SU-DHL-6 (cell line): Measurements from ENCODE around the gene CTRL.

Experiments used
- H2AFZ ChIP-seq: fragments of 200-600 bp; sonication (generic); 2 replicates; pipeline ENCODE4 v1.6.1; 2014; ENCODE audit warnings: low read depth, mild to moderate bottlenecking, moderate library complexity, mixed read lengths, antibody characterized with exemption, low read length; ENCODE audit not compliant: severe bottlenecking
- H3F3A ChIP-seq: fragments of 200-600 bp; shearing (Covaris generic); 2 replicates; pipeline ENCODE4 v1.6.0; 2016; ENCODE audit warnings: antibody characterized with exemption, mild to moderate bottlenecking; ENCODE audit not compliant: insufficient read depth
- H3K27ac ChIP-seq: fragments of 200-600 bp; sonication (generic); 2 replicates; pipeline ENCODE4 v1.5.1; 2016; ENCODE audit warnings: low read depth, mild to moderate bottlenecking, low read length, moderate library complexity, mixed read lengths
- H3K27me3 ChIP-seq: fragments of 200-600 bp; sonication (generic), shearing (Covaris generic); 2 replicates; pipeline ENCODE4 v1.6.0; 2014; ENCODE audit warnings: mild to moderate bottlenecking, low read length
- H3K36me3 ChIP-seq: fragments of 200-600 bp; sonication (generic); 2 replicates; pipeline ENCODE4 v1.6.1; 2014; ENCODE audit warnings: mild to moderate bottlenecking, low read length, mixed read lengths
- H3K4me2 ChIP-seq: fragments of 300-600, 200-600 bp; shearing (Covaris generic), sonication (generic); 2 replicates; pipeline ENCODE4 v1.6.0; 2014; ENCODE audit warnings: low read length, low read depth, mild to moderate bottlenecking; ENCODE audit not compliant: poor library complexity, severe bottlenecking
- H3K4me3 ChIP-seq: fragments of 200-600 bp; sonication (generic); 2 replicates; pipeline ENCODE4 v1.5.1; 2014; ENCODE audit warnings: antibody characterized with exemption, low read length, mild to moderate bottlenecking, mixed read lengths; ENCODE audit not compliant: insufficient read depth, poor library complexity, severe bottlenecking
- H3K79me2 ChIP-seq: fragments of 200-600 bp; sonication (generic); 2 replicates; pipeline ENCODE4 v1.6.1; 2014; ENCODE audit warnings: mild to moderate bottlenecking, low read length, moderate library complexity; ENCODE audit not compliant: insufficient read depth
- H3K9ac ChIP-seq: fragments of 200-600 bp; sonication (generic); 2 replicates; pipeline ENCODE4 v1.7.0; 2014; ENCODE audit warnings: mild to moderate bottlenecking, low read length
- H3K9me2 ChIP-seq: fragments of 200-600 bp; sonication (generic); replicated peaks from 2 replicates; pipeline ENCODE4 v1.6.1; 2014; ENCODE audit warnings: low read length; ENCODE audit not compliant: insufficient read depth
- H3K9me3 ChIP-seq: fragments of 200-600 bp; sonication (generic); 2 replicates; pipeline ENCODE4 v1.6.1; 2014; ENCODE audit warnings: low read length, mixed read lengths; ENCODE audit not compliant: insufficient read depth
- H4K20me1 ChIP-seq: fragments of 200-600 bp; sonication (generic); 2 replicates; pipeline ENCODE4 v1.6.1; 2014; ENCODE audit warnings: low read depth, mild to moderate bottlenecking, antibody characterized with exemption, low read length, moderate library complexity, mixed read lengths
- EZH2phosphoT487 ChIP-seq: fragments of 200-600 bp; sonication (generic), shearing (Covaris generic); conservative IDR thresholded peaks from 2 replicates; pipeline ENCODE4 v1.6.1; 2018; ENCODE audit warnings: mild to moderate bottlenecking, antibody characterized with exemption, low read length, moderate library complexity, mixed read lengths
- TF ChIP-seq, protein P1 (sequence below): fragments of 200-600 bp; sonication (generic); IDR thresholded peaks from one replicate; pipeline ENCODE4 v1.5.1; 2017; ENCODE audit warnings: antibody characterized with exemption, mild to moderate bottlenecking, low read length, moderate library complexity; ENCODE audit not compliant: insufficient read depth, poor library complexity, severe bottlenecking

CTRL gene

DNA sequence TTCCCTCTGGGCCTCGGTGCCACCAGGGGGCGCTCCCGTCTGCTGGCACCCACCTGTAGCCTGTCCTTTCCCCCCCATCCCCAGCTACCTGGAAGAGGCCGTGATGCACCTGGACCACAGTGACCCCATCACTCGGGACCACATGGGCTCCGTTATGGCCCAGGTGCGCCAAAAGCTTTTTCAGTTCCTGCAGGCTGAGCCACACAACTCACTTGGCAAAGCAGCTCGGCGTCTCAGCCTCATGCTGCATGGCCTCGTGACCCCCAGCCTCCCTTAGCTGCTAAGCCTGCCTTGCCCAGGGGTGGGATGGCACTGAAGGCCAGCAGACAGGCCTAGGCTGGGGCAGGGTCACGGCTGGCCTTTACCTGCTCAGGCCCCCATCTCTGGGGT lies 47.8 kb downstream of the CTRL start:
- H4K20me1 ChIP-seq: no peaks in the 10 kb centered on the region
- no peak overlapping the region for H3K4me2 ChIP-seq
- no peaks in the 10 kb centered on the region for H3K27me3 ChIP-seq
- no peaks in the 10 kb centered on the region; the same call in 1 of the 2 replicates for H3F3A ChIP-seq
- no peak for TF ChIP-seq EZH2phosphoT487
- TF ChIP-seq, protein P1, sequence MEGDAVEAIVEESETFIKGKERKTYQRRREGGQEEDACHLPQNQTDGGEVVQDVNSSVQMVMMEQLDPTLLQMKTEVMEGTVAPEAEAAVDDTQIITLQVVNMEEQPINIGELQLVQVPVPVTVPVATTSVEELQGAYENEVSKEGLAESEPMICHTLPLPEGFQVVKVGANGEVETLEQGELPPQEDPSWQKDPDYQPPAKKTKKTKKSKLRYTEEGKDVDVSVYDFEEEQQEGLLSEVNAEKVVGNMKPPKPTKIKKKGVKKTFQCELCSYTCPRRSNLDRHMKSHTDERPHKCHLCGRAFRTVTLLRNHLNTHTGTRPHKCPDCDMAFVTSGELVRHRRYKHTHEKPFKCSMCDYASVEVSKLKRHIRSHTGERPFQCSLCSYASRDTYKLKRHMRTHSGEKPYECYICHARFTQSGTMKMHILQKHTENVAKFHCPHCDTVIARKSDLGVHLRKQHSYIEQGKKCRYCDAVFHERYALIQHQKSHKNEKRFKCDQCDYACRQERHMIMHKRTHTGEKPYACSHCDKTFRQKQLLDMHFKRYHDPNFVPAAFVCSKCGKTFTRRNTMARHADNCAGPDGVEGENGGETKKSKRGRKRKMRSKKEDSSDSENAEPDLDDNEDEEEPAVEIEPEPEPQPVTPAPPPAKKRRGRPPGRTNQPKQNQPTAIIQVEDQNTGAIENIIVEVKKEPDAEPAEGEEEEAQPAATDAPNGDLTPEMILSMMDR: peak; percentile 85
- H3K27ac ChIP-seq: no peak overlapping the region
- no peaks in the 10 kb centered on the region for H3K9me3 ChIP-seq
- H2AFZ ChIP-seq: no peak overlapping the region
- H3K4me3 ChIP-seq: no peak overlapping the region
- H3K36me3 ChIP-seq: no peaks in the 10 kb centered on the region
- H3K9me2 ChIP-seq: no peaks in the 10 kb centered on the region
- H3K9ac ChIP-seq: no peak overlapping the region
- H3K79me2 ChIP-seq: no peaks in the 10 kb centered on the region

DNA sequence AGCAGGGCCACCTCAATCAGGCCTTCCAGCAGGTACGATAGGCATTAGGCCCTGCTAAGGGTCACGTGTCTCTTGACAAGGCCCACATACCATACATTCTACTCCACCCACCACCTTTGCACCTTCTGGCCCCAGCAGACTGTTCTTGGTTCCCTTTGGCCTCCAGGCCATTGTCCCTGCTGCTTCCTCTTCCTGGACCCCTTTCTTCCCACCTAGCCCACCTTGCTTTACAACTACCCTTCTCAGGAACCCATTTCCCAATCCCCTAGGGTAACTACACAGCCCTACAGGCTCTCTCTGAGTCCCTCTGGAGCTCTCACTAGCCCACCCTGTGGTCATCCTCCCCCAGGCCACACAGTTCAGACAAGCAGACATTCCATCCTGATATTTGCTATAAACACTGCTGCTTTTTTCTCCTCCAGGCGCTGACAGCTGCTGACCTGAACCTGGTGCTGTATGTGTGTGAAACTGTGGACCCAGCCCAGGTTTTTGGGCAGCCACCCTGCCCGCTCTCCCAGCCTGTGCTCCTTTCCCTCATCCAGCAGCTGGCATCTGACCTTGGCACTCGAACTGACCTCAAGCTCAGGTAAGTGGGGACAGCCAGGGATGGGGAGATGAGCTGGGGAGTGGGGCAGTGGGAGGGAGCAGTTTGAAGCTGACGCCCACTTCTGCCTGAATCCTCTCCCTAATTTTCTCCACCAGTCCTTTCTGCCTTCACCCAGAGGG lies 48.4 kb downstream of the CTRL start:
- Histone ChIP-seq H3K4me3 (no peak overlapping the region), H3K36me3 (no peaks in the 10 kb centered on the region), H3K27ac (no peak overlapping the region), H3K4me2 (no peak overlapping the region), H3K27me3 (no peaks in the 10 kb centered on the region), H3K79me2 (no peaks in the 10 kb centered on the region), H2AFZ (no peak overlapping the region), H3F3A (no peaks in the 10 kb centered on the region), H4K20me1 (no peaks in the 10 kb centered on the region), H3K9ac (no peak overlapping the region), H3K9me3 (no peaks in the 10 kb centered on the region), H3K9me2 (no peaks in the 10 kb centered on the region)
- no peak for TF ChIP-seq EZH2phosphoT487
- TF ChIP-seq, protein P1: no peak

DNA sequence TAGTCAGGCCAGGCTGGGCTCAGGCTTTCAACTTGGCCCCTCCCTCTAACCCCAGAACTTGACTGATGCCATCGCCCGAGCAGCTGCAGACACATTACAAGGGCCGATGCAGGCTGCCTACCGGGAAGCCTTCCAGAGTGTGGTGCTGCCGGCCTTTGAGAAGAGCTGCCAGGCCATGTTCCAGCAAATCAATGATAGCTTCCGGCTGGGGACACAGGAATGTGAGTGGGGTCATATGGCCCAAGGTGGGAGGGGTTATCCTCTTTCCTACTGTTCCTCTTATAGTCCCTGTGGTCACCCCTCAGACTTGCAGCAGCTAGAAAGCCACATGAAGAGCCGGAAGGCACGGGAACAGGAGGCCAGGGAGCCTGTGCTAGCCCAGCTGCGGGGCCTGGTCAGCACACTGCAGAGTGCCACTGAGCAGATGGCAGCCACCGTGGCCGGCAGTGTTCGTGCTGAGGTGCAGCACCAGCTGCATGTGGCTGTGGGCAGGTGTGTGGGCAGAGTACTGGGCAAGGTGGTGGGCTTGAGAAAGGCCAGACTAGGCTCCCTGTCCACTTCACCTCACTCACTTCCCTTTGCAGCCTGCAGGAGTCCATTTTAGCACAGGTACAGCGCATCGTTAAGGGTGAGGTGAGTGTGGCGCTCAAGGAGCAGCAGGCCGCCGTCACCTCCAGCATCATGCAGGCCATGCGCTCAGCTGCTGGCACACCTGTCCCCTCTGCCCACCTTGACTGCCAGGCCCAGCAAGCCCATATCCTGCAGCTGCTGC lies 49.1 kb downstream of the CTRL start:
- H4K20me1 ChIP-seq: no peaks in the 10 kb centered on the region
- H2AFZ ChIP-seq: no peak overlapping the region
- no peaks in the 10 kb centered on the region for H3K9me3 ChIP-seq

More for the DNA sequence above, 49.1 kb downstream of the CTRL start:
- Histone ChIP-seq H3K79me2 (no peaks in the 10 kb centered on the region), H3K4me3 (no peak overlapping the region), H3K27me3 (no peaks in the 10 kb centered on the region), H3F3A (no peaks in the 10 kb centered on the region), H3K4me2 (no peak overlapping the region), H3K9ac (no peak overlapping the region), H3K27ac (no peak overlapping the region), H3K9me2 (no peaks in the 10 kb centered on the region), H3K36me3 (no peaks in the 10 kb centered on the region)
- TF ChIP-seq, protein P1: no peak
- TF ChIP-seq EZH2phosphoT487: no peak
